SU-DHL-6 (cell line): ENCODE results near the gene MTCL1.

Experiments used
- EZH2phosphoT487 ChIP-seq: fragments of 200-600 bp; sonication (generic), shearing (Covaris generic); conservative IDR thresholded peaks from 2 replicates; pipeline ENCODE4 v1.6.1; 2018; ENCODE audit warnings: mild to moderate bottlenecking, antibody characterized with exemption, low read length, moderate library complexity, mixed read lengths
- TF ChIP-seq, protein P1 (sequence below): fragments of 200-600 bp; sonication (generic); IDR thresholded peaks from one replicate; pipeline ENCODE4 v1.5.1; 2017; ENCODE audit warnings: antibody characterized with exemption, mild to moderate bottlenecking, low read length, moderate library complexity; ENCODE audit not compliant: insufficient read depth, poor library complexity, severe bottlenecking

DNA sequence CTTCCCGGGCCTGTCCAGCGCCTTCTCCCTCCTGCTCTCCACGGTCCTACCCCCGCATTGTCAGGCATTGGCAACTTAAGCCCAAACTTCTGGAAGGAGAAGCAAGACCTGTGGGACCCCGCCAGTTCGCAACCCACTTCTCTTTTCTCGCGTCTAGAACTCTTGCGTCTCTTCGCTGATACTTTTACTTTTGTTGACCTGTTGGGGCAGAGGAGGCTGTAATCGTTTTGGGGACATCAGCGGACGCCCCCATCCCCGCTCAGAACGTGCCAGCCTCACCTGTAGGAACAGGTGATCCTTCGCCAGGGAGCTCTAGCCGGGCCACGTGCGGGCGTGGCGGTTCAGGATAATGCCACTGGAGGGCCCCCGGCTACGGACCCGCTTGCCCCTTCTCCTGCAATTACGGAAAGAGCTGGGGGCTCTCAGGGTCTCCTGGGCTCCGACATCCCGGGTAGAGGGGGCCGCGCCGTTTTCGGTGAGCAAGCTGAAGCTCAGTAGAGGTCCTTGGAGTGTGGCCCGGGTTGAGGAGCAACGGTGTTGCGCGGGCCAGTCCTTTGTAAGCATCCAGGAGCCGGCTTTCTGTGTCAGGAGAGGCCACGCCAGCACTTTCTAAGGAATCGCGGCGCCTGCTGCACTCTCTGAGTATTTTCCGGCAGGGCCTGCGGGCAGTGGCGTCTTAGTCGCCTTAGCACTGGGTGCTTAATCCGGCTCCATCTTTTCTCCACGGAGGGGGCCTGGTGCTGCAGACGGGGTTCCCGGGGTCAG is 1.6 kb downstream of the MTCL1 start:
- TF ChIP-seq, protein P1, sequence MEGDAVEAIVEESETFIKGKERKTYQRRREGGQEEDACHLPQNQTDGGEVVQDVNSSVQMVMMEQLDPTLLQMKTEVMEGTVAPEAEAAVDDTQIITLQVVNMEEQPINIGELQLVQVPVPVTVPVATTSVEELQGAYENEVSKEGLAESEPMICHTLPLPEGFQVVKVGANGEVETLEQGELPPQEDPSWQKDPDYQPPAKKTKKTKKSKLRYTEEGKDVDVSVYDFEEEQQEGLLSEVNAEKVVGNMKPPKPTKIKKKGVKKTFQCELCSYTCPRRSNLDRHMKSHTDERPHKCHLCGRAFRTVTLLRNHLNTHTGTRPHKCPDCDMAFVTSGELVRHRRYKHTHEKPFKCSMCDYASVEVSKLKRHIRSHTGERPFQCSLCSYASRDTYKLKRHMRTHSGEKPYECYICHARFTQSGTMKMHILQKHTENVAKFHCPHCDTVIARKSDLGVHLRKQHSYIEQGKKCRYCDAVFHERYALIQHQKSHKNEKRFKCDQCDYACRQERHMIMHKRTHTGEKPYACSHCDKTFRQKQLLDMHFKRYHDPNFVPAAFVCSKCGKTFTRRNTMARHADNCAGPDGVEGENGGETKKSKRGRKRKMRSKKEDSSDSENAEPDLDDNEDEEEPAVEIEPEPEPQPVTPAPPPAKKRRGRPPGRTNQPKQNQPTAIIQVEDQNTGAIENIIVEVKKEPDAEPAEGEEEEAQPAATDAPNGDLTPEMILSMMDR, result no peak
- TF ChIP-seq EZH2phosphoT487, result no peak
